ENCODE data around the gene CDCP2.

DNA sequence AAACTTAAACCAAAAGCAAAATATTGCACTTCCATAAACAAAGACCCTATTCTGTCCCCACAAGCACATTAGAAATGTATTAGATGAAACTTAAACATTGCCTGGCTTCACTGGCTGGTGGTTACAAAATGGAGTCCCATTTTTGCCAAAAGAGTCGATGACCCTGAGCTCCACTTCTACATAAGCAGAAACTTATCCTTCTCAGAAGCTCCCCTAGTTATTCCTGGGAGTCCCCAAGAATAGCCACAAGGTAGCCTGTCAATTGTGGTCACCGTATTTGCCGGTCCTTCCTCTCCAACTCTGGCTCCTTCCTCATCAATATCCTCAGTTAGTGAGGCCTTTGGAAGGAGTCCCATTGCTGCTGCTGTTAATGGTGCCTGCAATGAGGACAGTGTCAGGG lies 37.3 kb downstream of the CDCP2 start:
- no peak for TF ChIP-seq EZH2 (IDR thresholded peaks at IDR 0.05; ENCODE audit: low read length, unreplicated experiment)
- TF ChIP-seq, protein P1, sequence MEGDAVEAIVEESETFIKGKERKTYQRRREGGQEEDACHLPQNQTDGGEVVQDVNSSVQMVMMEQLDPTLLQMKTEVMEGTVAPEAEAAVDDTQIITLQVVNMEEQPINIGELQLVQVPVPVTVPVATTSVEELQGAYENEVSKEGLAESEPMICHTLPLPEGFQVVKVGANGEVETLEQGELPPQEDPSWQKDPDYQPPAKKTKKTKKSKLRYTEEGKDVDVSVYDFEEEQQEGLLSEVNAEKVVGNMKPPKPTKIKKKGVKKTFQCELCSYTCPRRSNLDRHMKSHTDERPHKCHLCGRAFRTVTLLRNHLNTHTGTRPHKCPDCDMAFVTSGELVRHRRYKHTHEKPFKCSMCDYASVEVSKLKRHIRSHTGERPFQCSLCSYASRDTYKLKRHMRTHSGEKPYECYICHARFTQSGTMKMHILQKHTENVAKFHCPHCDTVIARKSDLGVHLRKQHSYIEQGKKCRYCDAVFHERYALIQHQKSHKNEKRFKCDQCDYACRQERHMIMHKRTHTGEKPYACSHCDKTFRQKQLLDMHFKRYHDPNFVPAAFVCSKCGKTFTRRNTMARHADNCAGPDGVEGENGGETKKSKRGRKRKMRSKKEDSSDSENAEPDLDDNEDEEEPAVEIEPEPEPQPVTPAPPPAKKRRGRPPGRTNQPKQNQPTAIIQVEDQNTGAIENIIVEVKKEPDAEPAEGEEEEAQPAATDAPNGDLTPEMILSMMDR (conservative IDR thresholded peaks at IDR 0.05; ENCODE audit: low read depth, low read length): no peak

Measured in PC-3 (cell line).